Suprapubic skin (tissue), 4 donors: ENCODE data around the gene LRP1-AS.

Source experiments
- CTCF ChIP-seq, 2 donors: fragments of 200-600 bp in 1 of 2; fragments of 450-650 bp in 1 of 2; sonication (generic) in 1 of 2; IDR thresholded peaks; one replicate each; pipeline ENCODE4 v1.5.1; 2016 to 2019; ENCODE audit warnings: antibody characterized with exemption in 2 of 2, mild to moderate bottlenecking in 1 of 2, moderate library complexity in 1 of 2
- EP300 ChIP-seq: sonication (generic); formaldehyde crosslinking; IDR thresholded peaks from one replicate; pipeline ENCODE4 v1.6.1; 2017; ENCODE audit warnings: antibody characterized with exemption
- POLR2AphosphoS5 ChIP-seq, 3 donors: sonication (generic); formaldehyde crosslinking; IDR thresholded peaks; one replicate each; pipeline ENCODE4 v1.6.1; 2017; ENCODE audit warnings: antibody characterized with exemption in 3 of 3

GRCh38 chr12:57162553-57163125 is 15.2 kb upstream of the LRP1-AS start:
- TF ChIP-seq CTCF (IDR thresholded peaks at IDR 0.05): no peak
- no peak for TF ChIP-seq POLR2AphosphoS5 (IDR thresholded peaks at IDR 0.05)
- TF ChIP-seq EP300: no peak
